Adipose tissue (tissue), 3 donors: ENCODE measurements around the gene CORO6. TPM values are rescaled to one million over a fixed set of nuclear protein-coding genes. Genes with fewer than 3 reads are reported as not detected.

Experiments used
- H3K27ac ChIP-seq: one replicate; pipeline ENCODE4 v1.5.1; 2013; ENCODE audit warnings: low read depth, low read length
- WGBS, 3 donors: extraction: QIAGEN DNeasy Blood & Tissue Kit; methylation state at CpG; one replicate each; pipeline ENCODE4 v1.1.7; 2013; 5-methylcytosine and 5-hydroxymethylcytosine counted together
- polyA plus RNA-seq, 3 donors: library from polyadenylated mRNA; stranded (reverse); fragments of 200-250 nt; gene quantifications; one replicate each; pipeline ENCODE4 v1.2.3, GENCODE V29; 2013
- donor health status: healthy with polysubstance abuse.
- donor health status: Bipolar disorder and iron deficiency.
- donor health status: healthy.

Gene CORO6
- polyA plus RNA-seq, 3 donors = 4.6 to 16.1 (median 13.6) TPM

GRCh38 chr17:29573871-29574731, 48.6 kb downstream of the CORO6 start:
- no peak overlapping the region for H3K27ac ChIP-seq
- WGBS, 3 donors = 85 to 92% (median 88%) methylated on average over 13 to 14 of the region's 14 CpGs

- WGBS, 3 donors = 69 to 86% (median 83%) methylated on average over 6 of the region's 6 CpGs
- no peak overlapping the region for H3K27ac ChIP-seq
Measured at GRCh38 chr17:29573558-29573869, 49.2 kb downstream of the CORO6 start.

GRCh38 chr17:29572691-29573557, 49.8 kb downstream of the CORO6 start:
- 19 to 35% (median 24%) methylated on average over 36 to 62 of the region's 62 CpGs for WGBS, 3 donors
- H3K27ac ChIP-seq = no peak overlapping the region

- no peak overlapping the region for H3K27ac ChIP-seq
- WGBS, 3 donors = 48 to 52% (median 50%) methylated on average over 25 to 30 of the region's 30 CpGs
Measured at GRCh38 chr17:29571883-29572681, 50.6 kb downstream of the CORO6 start.

- WGBS, 3 donors = 82 to 91% (median 88%) methylated on average over 6 of the region's 6 CpGs
- no peak overlapping the region for H3K27ac ChIP-seq
Measured at GRCh38 chr17:29571486-29571882, 51.2 kb downstream of the CORO6 start.

- 72 to 78% (median 77%) methylated on average over 7 of the region's 7 CpGs for WGBS, 3 donors
- no peak overlapping the region for H3K27ac ChIP-seq
Measured at GRCh38 chr17:29570521-29570920, 52.2 kb downstream of the CORO6 start.

GRCh38 chr17:29569245-29569950, 53.3 kb downstream of the CORO6 start:
- 60 to 67% (median 63%) methylated on average over 14 of the region's 14 CpGs for WGBS, 3 donors
- no peak overlapping the region for H3K27ac ChIP-seq

GRCh38 chr17:29568331-29569244, 54.1 kb downstream of the CORO6 start, which contains the start of gene TP53I13:
Gene TP53I13, plus strand, starts transcription at chr17:29568701. Its CDS starts 58 bp downstream, at chr17:29568759.
- 1 to 2% (median 2%) methylated on average over 65 to 84 of the region's 85 CpGs for WGBS, 3 donors
- H3K27ac ChIP-seq = no peak within 1 kb of the TSS

GRCh38 chr17:29567554-29568330, 55.0 kb downstream of the CORO6 start:
- H3K27ac ChIP-seq = no peak overlapping the region
- WGBS, 3 donors = 0% methylated on average over 56 to 63 of the region's 63 CpGs

GRCh38 chr17:29567304-29567553, 55.5 kb downstream of the CORO6 start:
- 0% methylated on average over 11 to 27 of the region's 27 CpGs for WGBS, 3 donors

GRCh38 chr17:29566473-29567303, 56.0 kb downstream of the CORO6 start, which contains the start of gene ABHD15:
Gene ABHD15, minus strand, starts transcription at chr17:29567037. Its CDS starts 71 bp downstream, at chr17:29566966.
- 1 to 3% (median 2%) methylated on average over 31 to 93 of the region's 94 CpGs for WGBS, 3 donors
- no peak within 1 kb of the TSS for H3K27ac ChIP-seq

More at GRCh38 chr17:29567304-29567553, 55.5 kb downstream of the CORO6 start:
- H3K27ac ChIP-seq = no peak overlapping the region

- no peak overlapping the region for H3K27ac ChIP-seq
- 13 to 23% (median 15%) methylated on average over 49 to 55 of the region's 55 CpGs for WGBS, 3 donors
Measured at GRCh38 chr17:29565643-29566472, 56.9 kb downstream of the CORO6 start.
